ENCODE measurements around the gene PNMA1. TPM values are rescaled to one million over a fixed set of nuclear protein-coding genes. Genes with fewer than 3 reads are reported as not detected.

The PNMA1 gene
- total RNA-seq, 2 experiments from 2014 or later = 27.1 to 36.6 TPM

GRCh38 chr14:73746520-73747378 lies 32.6 kb upstream of the PNMA1 start:
- Mint-ChIP-seq H3K27me3 (no peaks in the 10 kb centered on the region), H3K4me1 (peaks cover 99% of the 10 kb centered on the region), H3K9me3 (ENCODE audit: low read depth) (no peaks in the 10 kb centered on the region), H3K36me3 (peaks cover 10% of the 10 kb centered on the region), H3K27ac (peak overlapping the region; percentile 92), H3K4me3 (peak overlapping the region; percentile 29)
- DNase-seq (no peak), ATAC-seq (no peak)
- CTCF ChIA-PET = interaction anchor here (0.8 to 10.1 kb wide), 6 partner anchors 8 to 80 kb away, joined by 3 to 118 read pairs (median 40); a partner anchor contains a TSS

GRCh38 chr14:73745571-73746519 lies 31.7 kb upstream of the PNMA1 start:
- DNase-seq = no peak
- peaks cover 10% of the 10 kb centered on the region for H3K36me3 Mint-ChIP-seq
- H3K4me1 Mint-ChIP-seq = peaks cover 99% of the 10 kb centered on the region
- no peaks in the 10 kb centered on the region for H3K27me3 Mint-ChIP-seq
- H3K27ac Mint-ChIP-seq = peak overlapping the region; percentile 92
- H3K9me3 Mint-ChIP-seq (ENCODE audit: low read depth) = no peaks in the 10 kb centered on the region
- no peak overlapping the region for H3K4me3 Mint-ChIP-seq
- ATAC-seq = no peak
- CTCF ChIA-PET = interaction anchor here (0.8 to 10.1 kb wide), 7 partner anchors 9 to 81 kb away, joined by 3 to 118 read pairs (median 5); a partner anchor contains a TSS

- DNase-seq (no peak), ATAC-seq (no peak)
- Mint-ChIP-seq H3K27me3 (no peaks in the 10 kb centered on the region), H3K36me3 (peaks cover 11% of the 10 kb centered on the region), H3K4me3 (peak overlapping the region; percentile 78), H3K4me1 (peaks cover 99% of the 10 kb centered on the region), H3K27ac (peak overlapping the region; percentile 92), H3K9me3 (ENCODE audit: low read depth) (no peaks in the 10 kb centered on the region)
- CTCF ChIA-PET = interaction anchor here (1.3 to 10.1 kb wide), 9 partner anchors 10 to 84 kb away, joined by 3 to 118 read pairs (median 18); a partner anchor contains a TSS
Observed at GRCh38 chr14:73744874-73745529, 30.8 kb upstream of the PNMA1 start.

- no peaks in the 10 kb centered on the region for H3K27me3 Mint-ChIP-seq
- CTCF ChIA-PET = interaction anchor here (1.3 to 10.1 kb wide), 10 partner anchors 10 to 85 kb away, joined by 3 to 118 read pairs (median 12); a partner anchor contains a TSS
- H3K27ac Mint-ChIP-seq = peak overlapping the region; percentile 92
- H3K9me3 Mint-ChIP-seq (ENCODE audit: low read depth) = no peaks in the 10 kb centered on the region
- H3K36me3 Mint-ChIP-seq = peaks cover 14% of the 10 kb centered on the region
- H3K4me1 Mint-ChIP-seq = peaks cover 95% of the 10 kb centered on the region
- ATAC-seq (no peak), DNase-seq (no peak)
- peak overlapping the region; percentile 78 for H3K4me3 Mint-ChIP-seq
Observed at GRCh38 chr14:73744175-73744867, 30.1 kb upstream of the PNMA1 start.

- H3K27ac Mint-ChIP-seq = peak overlapping the region; percentile 92
- peak; percentile 88 for DNase-seq
- CTCF ChIA-PET = interaction anchor here (0.6 to 10.1 kb wide), 15 partner anchors 8 to 208 kb away, joined by 3 to 118 read pairs (median 9); a partner anchor contains a TSS
- ATAC-seq = peak; percentile 59
- no peaks in the 10 kb centered on the region for H3K9me3 Mint-ChIP-seq (ENCODE audit: low read depth)
- H3K36me3 Mint-ChIP-seq = peaks cover 15% of the 10 kb centered on the region
- H3K4me1 Mint-ChIP-seq = peaks cover 87% of the 10 kb centered on the region
- H3K4me3 Mint-ChIP-seq = peak overlapping the region; percentile 78
- no peaks in the 10 kb centered on the region for H3K27me3 Mint-ChIP-seq
Observed at GRCh38 chr14:73743431-73743931, 29.3 kb upstream of the PNMA1 start.

- no peak for DNase-seq
- Mint-ChIP-seq H3K27ac (peak overlapping the region; percentile 92), H3K27me3 (no peaks in the 10 kb centered on the region), H3K9me3 (ENCODE audit: low read depth) (no peaks in the 10 kb centered on the region), H3K4me1 (peaks cover 79% of the 10 kb centered on the region), H3K4me3 (peak overlapping the region; percentile 78), H3K36me3 (peaks cover 14% of the 10 kb centered on the region)
- ATAC-seq = no peak
- CTCF ChIA-PET = interaction anchor here (0.6 to 10.1 kb wide), 14 partner anchors 9 to 1394 kb away, joined by 3 to 118 read pairs (median 14); a partner anchor contains a TSS
Observed at GRCh38 chr14:73742520-73743238, 28.5 kb upstream of the PNMA1 start.

GRCh38 chr14:73741876-73742519 lies 27.8 kb upstream of the PNMA1 start:
- Mint-ChIP-seq H3K4me3 (peak overlapping the region; percentile 78), H3K4me1 (peaks cover 74% of the 10 kb centered on the region), H3K27ac (peak overlapping the region; percentile 92), H3K9me3 (ENCODE audit: low read depth) (no peaks in the 10 kb centered on the region), H3K27me3 (no peaks in the 10 kb centered on the region), H3K36me3 (peaks cover 13% of the 10 kb centered on the region)
- DNase-seq (peak; percentile 78), ATAC-seq (peak; percentile 56)
- CTCF ChIA-PET = interaction anchor here (0.8 to 10.1 kb wide), 17 partner anchors 8 to 148 kb away, joined by 3 to 118 read pairs (median 9); a partner anchor contains a TSS

GRCh38 chr14:73741386-73741875 lies 27.2 kb upstream of the PNMA1 start:
- no peaks in the 10 kb centered on the region for H3K9me3 Mint-ChIP-seq (ENCODE audit: low read depth)
- CTCF ChIA-PET = interaction anchor here (0.8 to 10.1 kb wide), 15 partner anchors 8 to 149 kb away, joined by 3 to 118 read pairs (median 10); a partner anchor contains a TSS
- DNase-seq = peak; percentile 83
- no peaks in the 10 kb centered on the region for H3K27me3 Mint-ChIP-seq
- peak overlapping the region; percentile 92 for H3K27ac Mint-ChIP-seq
- ATAC-seq = peak; percentile 71
- H3K36me3 Mint-ChIP-seq = peaks cover 18% of the 10 kb centered on the region
- H3K4me3 Mint-ChIP-seq = peak overlapping the region; percentile 78
- H3K4me1 Mint-ChIP-seq = peaks cover 71% of the 10 kb centered on the region

- H3K27me3 Mint-ChIP-seq = no peaks in the 10 kb centered on the region
- peaks cover 65% of the 10 kb centered on the region for H3K4me1 Mint-ChIP-seq
- ATAC-seq (no peak), DNase-seq (no peak)
- H3K9me3 Mint-ChIP-seq (ENCODE audit: low read depth) = no peaks in the 10 kb centered on the region
- peak overlapping the region; percentile 92 for H3K27ac Mint-ChIP-seq
- peaks cover 21% of the 10 kb centered on the region for H3K36me3 Mint-ChIP-seq
- CTCF ChIA-PET = interaction anchor here (0.8 to 10.1 kb wide), 12 partner anchors 9 to 135 kb away, joined by 3 to 118 read pairs (median 14); a partner anchor contains a TSS
- peak overlapping the region; percentile 78 for H3K4me3 Mint-ChIP-seq
Observed at GRCh38 chr14:73740618-73741326, 26.6 kb upstream of the PNMA1 start.

GRCh38 chr14:73739899-73740617 lies 25.9 kb upstream of the PNMA1 start:
- peaks cover 25% of the 10 kb centered on the region for H3K36me3 Mint-ChIP-seq
- H3K27ac Mint-ChIP-seq = peak overlapping the region; percentile 92
- ATAC-seq (no peak), DNase-seq (no peak)
- no peak overlapping the region for H3K4me3 Mint-ChIP-seq
- H3K4me1 Mint-ChIP-seq = peaks cover 58% of the 10 kb centered on the region
- CTCF ChIA-PET = interaction anchor here (2.7 to 10.1 kb wide), 4 partner anchors 10 to 47 kb away, joined by 10 to 118 read pairs (median 54); no protein-coding TSS in a partner anchor
- H3K27me3 Mint-ChIP-seq = no peaks in the 10 kb centered on the region
- H3K9me3 Mint-ChIP-seq (ENCODE audit: low read depth) = no peaks in the 10 kb centered on the region
